Renal cortical epithelial cell (primary cell): ENCODE measurements around the gene TMEM43. TPM values are rescaled to one million over a fixed set of nuclear protein-coding genes. Genes with fewer than 3 reads are reported as not detected.

Source experiments
- DNase-seq: peaks from one replicate; pipeline ENCODE4 v3.0.0-alpha.2; 2011; ENCODE audit warnings: low read depth
- total RNA-seq: library from RNA; depleted of rRNA; stranded (reverse); fragments of >200 nt; gene quantifications from 2 replicates; pipeline ENCODE4 v1.2.3, GENCODE V29; 2014

The TMEM43 gene
- total RNA-seq, 1 donor from 2014 or later = 76.2 TPM

- no peak for DNase-seq
Observed at GRCh38 chr3:14151471-14152083, 26.7 kb downstream of the TMEM43 start.

- no peak for DNase-seq
Observed at GRCh38 chr3:14152233-14152962, 27.5 kb downstream of the TMEM43 start.

GRCh38 chr3:14152963-14153355 is 28.1 kb downstream of the TMEM43 start:
- DNase-seq = no peak

GRCh38 chr3:14153663-14154062 is 28.8 kb downstream of the TMEM43 start:
- DNase-seq = no peak

GRCh38 chr3:14154276-14154675 is 29.4 kb downstream of the TMEM43 start:
- no peak for DNase-seq

GRCh38 chr3:14154895-14155440 is 30.1 kb downstream of the TMEM43 start:
- DNase-seq = no peak

- DNase-seq = no peak
Observed at GRCh38 chr3:14156201-14156600, 31.3 kb downstream of the TMEM43 start.

GRCh38 chr3:14156843-14157561 is 32.1 kb downstream of the TMEM43 start:
- DNase-seq = no peak

GRCh38 chr3:14157951-14158350 is 33.1 kb downstream of the TMEM43 start:
- no peak for DNase-seq

- no peak for DNase-seq
Observed at GRCh38 chr3:14158370-14158769, 33.5 kb downstream of the TMEM43 start.

GRCh38 chr3:14159426-14159825 is 34.6 kb downstream of the TMEM43 start:
- no peak for DNase-seq

- DNase-seq = no peak
Observed at GRCh38 chr3:14161282-14161681, 36.4 kb downstream of the TMEM43 start.

GRCh38 chr3:14162178-14162577 is 37.3 kb downstream of the TMEM43 start:
- no peak for DNase-seq

- no peak for DNase-seq
Observed at GRCh38 chr3:14166877-14167603, 42.2 kb downstream of the TMEM43 start.

- no peak for DNase-seq
Observed at GRCh38 chr3:14169435-14169834, 44.6 kb downstream of the TMEM43 start.

- DNase-seq = no peak
Observed at GRCh38 chr3:14169871-14170270, 45.0 kb downstream of the TMEM43 start.

- DNase-seq = peak; percentile 13
Observed at GRCh38 chr3:14170531-14171159, 45.8 kb downstream of the TMEM43 start.

GRCh38 chr3:14172496-14172895 is 47.6 kb downstream of the TMEM43 start:
- no peak for DNase-seq

GRCh38 chr3:14174483-14174882 is 49.6 kb downstream of the TMEM43 start:
- DNase-seq = no peak

- peak; percentile 44 for DNase-seq
Observed at GRCh38 chr3:14175383-14176037, 50.7 kb downstream of the TMEM43 start.
